IMR-90 (cell line): ENCODE data around the gene RALGPS1. TPM values are rescaled to one million over a fixed set of nuclear protein-coding genes. Genes with fewer than 3 reads are reported as not detected.

Experiments
- ATAC-seq: fragments of 200-7000 bp; cut with Tn5 transposase; 2 replicates; pipeline ENCODE4 v1.9.1; 2020; ENCODE audit warnings: low read depth, mild to moderate bottlenecking, moderate library complexity
- BruUV-seq: library from RNA; stranded (reverse); fragments of 400-500 nt; replicated peaks from 2 replicates; lab custom pipeline; 2021; lab: Mats Ljungman, UMichigan
- CTCF ChIA-PET: fragments of 300-600 bp; formaldehyde crosslinking; extraction: SDS; loops from one replicate; lab custom pipeline; 2021; ENCODE audit warnings: antibody characterized with exemption; lab: Yijun Ruan, JAX
- POLR2A ChIA-PET: fragments of 300-600 bp; sonication (Branson Sonifier 250); formaldehyde crosslinking; loops from one replicate; lab custom pipeline; 2022; ENCODE audit warnings: antibody characterized with exemption; ENCODE audit not compliant: unreplicated experiment; lab: Charles Lee
- DNase-seq: peaks from one replicate; pipeline ENCODE4 v3.0.0; 2013
- H2AFZ ChIP-seq: replicated peaks from 2 replicates; pipeline ENCODE3; 2013; ENCODE audit warnings: low read length, mild to moderate bottlenecking; ENCODE audit not compliant: poor library complexity
- H2AK5ac ChIP-seq: 2 replicates; pipeline ENCODE4 v1.6.1; 2013; ENCODE audit warnings: low read depth, low read length, inconsistent platforms
- H2AK9ac ChIP-seq: replicated peaks from 2 replicates; pipeline ENCODE3; 2013; ENCODE audit warnings: mild to moderate bottlenecking, low read depth, low read length, moderate library complexity; ENCODE audit not compliant: poor library complexity
- H2BK120ac ChIP-seq: 2 replicates; pipeline ENCODE4 v1.6.1; 2013; ENCODE audit warnings: low read depth, low read length, inconsistent platforms
- H2BK15ac ChIP-seq: 3 replicates; pipeline ENCODE4 v1.6.1; 2013; ENCODE audit warnings: low read depth, low read length, inconsistent platforms
- H2BK20ac ChIP-seq: 2 replicates; pipeline ENCODE4 v1.6.1; 2013; ENCODE audit warnings: low read depth, mild to moderate bottlenecking, inconsistent platforms, low read length, moderate library complexity
- H2BK5ac ChIP-seq: 2 replicates; pipeline ENCODE4 v1.6.1; 2013; ENCODE audit warnings: mild to moderate bottlenecking, low read depth, low read length, inconsistent platforms; ENCODE audit not compliant: poor library complexity, severe bottlenecking
- H3K14ac ChIP-seq: replicated peaks from 2 replicates; pipeline ENCODE4 v1.6.1; 2013; ENCODE audit warnings: low read depth, low read length, inconsistent platforms
- H3K18ac ChIP-seq: 2 replicates; pipeline ENCODE4 v1.6.1; 2013; ENCODE audit warnings: low read depth, low read length, control low read depth
- H3K23ac ChIP-seq: 2 replicates; pipeline ENCODE4 v1.6.1; 2013; ENCODE audit warnings: low read depth, low read length, inconsistent platforms
- H3K27ac ChIP-seq: 2 replicates; pipeline ENCODE4 v1.5.1; 2013; ENCODE audit warnings: mild to moderate bottlenecking, control low read depth, low read length; ENCODE audit not compliant: insufficient read depth
- H3K27me3 ChIP-seq: 2 replicates; pipeline ENCODE4 v1.6.1; 2013; ENCODE audit warnings: low read length; ENCODE audit not compliant: control insufficient read depth, insufficient read depth
- H3K36me3 ChIP-seq: 2 replicates; pipeline ENCODE4 v1.6.1; 2013; ENCODE audit warnings: low read length, mixed read lengths; ENCODE audit not compliant: control insufficient read depth, insufficient read depth
- H3K4ac ChIP-seq: 2 replicates; pipeline ENCODE4 v1.6.1; 2013; ENCODE audit warnings: low read depth, low read length, inconsistent platforms
- H3K4me1 ChIP-seq: 2 replicates; pipeline ENCODE4 v1.6.1; 2013; ENCODE audit warnings: low read length, mixed read lengths; ENCODE audit not compliant: control insufficient read depth, insufficient read depth
- H3K4me2 ChIP-seq: 2 replicates; pipeline ENCODE4 v1.6.1; 2013; ENCODE audit warnings: low read depth, mild to moderate bottlenecking, control low read depth, low read length, moderate library complexity
- H3K4me3 ChIP-seq: 2 replicates; pipeline ENCODE4 v1.5.1; 2013; ENCODE audit warnings: low read depth, mild to moderate bottlenecking, control low read depth, low read length, moderate library complexity; ENCODE audit not compliant: insufficient read depth
- H3K56ac ChIP-seq: 2 replicates; pipeline ENCODE4 v1.6.1; 2013; ENCODE audit warnings: low read length, inconsistent platforms; ENCODE audit not compliant: insufficient read depth; ENCODE audit errors: extremely low read depth
- H3K79me1 ChIP-seq, 2 experiments: 2 replicates each; pipeline ENCODE4 v1.6.1; 2013; ENCODE audit warnings: low read length in 2 of 2, inconsistent platforms in 1 of 2, low read depth in 1 of 2
- H3K9ac ChIP-seq: 2 replicates; pipeline ENCODE4 v1.6.1; 2013; ENCODE audit warnings: low read depth, low read length, control low read depth
- H3K9me1 ChIP-seq: 2 replicates; pipeline ENCODE4 v1.6.1; 2013; ENCODE audit warnings: low read length, inconsistent platforms; ENCODE audit not compliant: insufficient read depth
- H3K9me3 ChIP-seq: 2 replicates; pipeline ENCODE4 v1.6.1; 2013; ENCODE audit warnings: low read length; ENCODE audit not compliant: control insufficient read depth, insufficient read depth
- H4K20me1 ChIP-seq: 2 replicates; pipeline ENCODE4 v1.6.1; 2013; ENCODE audit warnings: low read length, inconsistent platforms; ENCODE audit not compliant: insufficient read depth
- H4K5ac ChIP-seq: 2 replicates; pipeline ENCODE4 v1.6.1; 2013; ENCODE audit warnings: mild to moderate bottlenecking, low read depth, low read length, control low read depth
- H4K8ac ChIP-seq, 2 experiments: 2 replicates each; pipeline ENCODE4 v1.6.1; 2013; ENCODE audit warnings: low read depth in 2 of 2, low read length in 2 of 2, control low read depth in 1 of 2, inconsistent platforms in 1 of 2
- H4K91ac ChIP-seq: 2 replicates; pipeline ENCODE4 v1.6.1; 2013; ENCODE audit warnings: low read depth, low read length, inconsistent platforms; ENCODE audit not compliant: insufficient read depth
- BHLHE40 ChIP-seq: fragments of 150-350 bp; IDR thresholded peaks from 2 replicates; pipeline ENCODE4 v1.6.1; 2016; ENCODE audit warnings: mild to moderate bottlenecking, low read depth, low read length
- CEBPB ChIP-seq: IDR thresholded peaks from 2 replicates; pipeline ENCODE4 v1.6.1; 2012; ENCODE audit warnings: low read depth, low read length, improper control_type of control experiment
- CHD1 ChIP-seq: IDR thresholded peaks from 2 replicates; pipeline ENCODE4 v1.6.1; 2012; ENCODE audit warnings: low read depth, low read length, improper control_type of control experiment
- CTCF ChIP-seq: conservative IDR thresholded peaks from 2 replicates; pipeline ENCODE4 v1.5.1; 2012; ENCODE audit warnings: mild to moderate bottlenecking, low read depth, low read length, improper control_type of control experiment
- FOS ChIP-seq: fragments of 150-350 bp; IDR thresholded peaks from 2 replicates; pipeline ENCODE4 v1.6.1; 2016; ENCODE audit warnings: low read depth, low read length
- MAFK ChIP-seq: IDR thresholded peaks from 2 replicates; pipeline ENCODE4 v1.6.1; 2012; ENCODE audit warnings: low read depth, low read length, improper control_type of control experiment
- MAZ ChIP-seq: IDR thresholded peaks from 2 replicates; pipeline ENCODE4 v1.6.1; 2012; ENCODE audit warnings: low read depth, mild to moderate bottlenecking, low read length, improper control_type of control experiment, moderate library complexity, borderline replicate concordance
- MXI1 ChIP-seq: IDR thresholded peaks from 2 replicates; pipeline ENCODE4 v1.6.1; 2012; ENCODE audit warnings: low read depth, mild to moderate bottlenecking, low read length, moderate library complexity, borderline replicate concordance
- NFE2L2 ChIP-seq: fragments of 150-350 bp; IDR thresholded peaks from 2 replicates; pipeline ENCODE4 v1.6.1; 2016; ENCODE audit warnings: low read depth, mild to moderate bottlenecking, low read length
- POLR2A ChIP-seq: IDR thresholded peaks from 2 replicates; pipeline ENCODE4 v1.6.1; 2012; ENCODE audit warnings: mild to moderate bottlenecking, low read depth, low read length
- RAD21 ChIP-seq: IDR thresholded peaks from 2 replicates; pipeline ENCODE4 v1.6.1; 2012; ENCODE audit warnings: low read length, improper control_type of control experiment
- RCOR1 ChIP-seq: IDR thresholded peaks from 2 replicates; pipeline ENCODE4 v1.6.1; 2012; ENCODE audit warnings: mild to moderate bottlenecking, low read length, improper control_type of control experiment; ENCODE audit not compliant: insufficient replicate concordance
- RFX5 ChIP-seq: IDR thresholded peaks from 2 replicates; pipeline ENCODE4 v1.8.0; 2012; ENCODE audit warnings: low read depth, mild to moderate bottlenecking, low read length, moderate library complexity
- SMC3 ChIP-seq: fragments of 150-350 bp; IDR thresholded peaks from 2 replicates; pipeline ENCODE4 v1.6.1; 2016; ENCODE audit warnings: low read depth, mild to moderate bottlenecking, antibody characterized with exemption, low read length, moderate library complexity
- WGBS, 2 experiments: methylation state at CpG; one replicate each; pipeline versions ENCODE4 v1.1.5 to v1.1.7; 2013; ENCODE audit warnings: missing lambda C conversion rate in 2 of 2; ENCODE audit not compliant: insufficient read length in 1 of 2; ENCODE audit errors: extremely low coverage in 2 of 2; 5-methylcytosine and 5-hydroxymethylcytosine counted together
- dilution Hi-C: fragments of 300-500 bp; cut with HindIII; formaldehyde crosslinking; loops from one replicate; pipeline ENCODE4 v1.14.3; 2018; ENCODE audit warnings: low sequenced_read_pairs; ENCODE audit not compliant: unreplicated experiment
- in situ Hi-C: fragments of 300-500 bp; cut with MboI; formaldehyde crosslinking; loops from 3 replicates; pipeline ENCODE4 v1.14.3; 2019; ENCODE audit warnings: low sequenced_read_pairs, inconsistent platforms, mixed read lengths
- intact Hi-C: fragments of 100-400 bp; cut with micrococcal nuclease; formaldehyde crosslinking; loops from 2 replicates; pipeline ENCODE4 v1.10.0; 2022
- polyA plus RNA-seq, 3 experiments: library from polyadenylated mRNA; depleted of rRNA; stranded (reverse); fragments of >200 nt; gene quantifications; 2 replicates each; pipeline ENCODE4 v1.2.3, GENCODE V29; 2012; ENCODE audit warnings: low replicate concordance in 1 of 3
- total RNA-seq: library from RNA; depleted of rRNA; stranded (reverse); fragments of >200 nt; gene quantifications from 2 replicates; pipeline ENCODE4 v1.2.3, GENCODE V29; 2012
- TF ChIP-seq, protein P1 (sequence below): fragments of 150-350 bp; IDR thresholded peaks from 2 replicates; pipeline ENCODE4 v1.6.1; 2016; ENCODE audit warnings: low read depth, mild to moderate bottlenecking, low read length, moderate library complexity, borderline replicate concordance
- TF ChIP-seq, protein P2 (sequence below): fragments of 150-350 bp; IDR thresholded peaks from 2 replicates; pipeline ENCODE4 v1.6.1; 2017; ENCODE audit warnings: mild to moderate bottlenecking, antibody characterized with exemption, low read length, low read depth

Gene RALGPS1
- total and polyA plus RNA-seq, 2 of the 4 experiments (the other 2 are of a cell fraction): 0.90 to 2.8 TPM

- Histone ChIP-seq H2BK120ac (no peak overlapping the region), H4K5ac (no peak overlapping the region), H3K9ac (no peak overlapping the region), H3K4ac (no peak overlapping the region), H3K27me3 (peaks cover 2% of the 10 kb centered on the region; the same call in 1 of the 2 replicates), H3K9me3 (no peaks in the 10 kb centered on the region), H3K36me3 (no peaks in the 10 kb centered on the region), H2AFZ (no peak overlapping the region), H4K91ac (no peak overlapping the region), H2AK5ac (no peak overlapping the region), H3K9me1 (no peaks in the 10 kb centered on the region), H3K27ac (no peak overlapping the region), H2BK5ac (no peak overlapping the region), H4K20me1 (no peaks in the 10 kb centered on the region), H2AK9ac (no peak overlapping the region), H3K14ac (no peak overlapping the region), H2BK15ac (no peak overlapping the region; the same call in 2 of the 3 replicates), H3K79me1 (no peaks in the 10 kb centered on the region), H3K4me1 (peaks cover 4% of the 10 kb centered on the region; the same call in 1 of the 2 replicates), H4K8ac (no peak overlapping the region), H3K56ac (no peak overlapping the region), H3K18ac (no peak overlapping the region), H3K4me2 (no peak overlapping the region), H3K4me3 (no peak overlapping the region), H3K23ac (no peak overlapping the region), H2BK20ac (no peak overlapping the region)
- no CpG with 5 or more reads among the region's 3 CpGs for WGBS, 2 experiments
- ATAC-seq: no peak
- intact Hi-C loops: no loop called here
- no peak for DNase-seq
- in situ Hi-C loops: no loop called here
- no peak for TF ChIP-seq SMC3
- no peak for TF ChIP-seq RFX5
- TF ChIP-seq CHD1: no peak
- TF ChIP-seq, protein P1, sequence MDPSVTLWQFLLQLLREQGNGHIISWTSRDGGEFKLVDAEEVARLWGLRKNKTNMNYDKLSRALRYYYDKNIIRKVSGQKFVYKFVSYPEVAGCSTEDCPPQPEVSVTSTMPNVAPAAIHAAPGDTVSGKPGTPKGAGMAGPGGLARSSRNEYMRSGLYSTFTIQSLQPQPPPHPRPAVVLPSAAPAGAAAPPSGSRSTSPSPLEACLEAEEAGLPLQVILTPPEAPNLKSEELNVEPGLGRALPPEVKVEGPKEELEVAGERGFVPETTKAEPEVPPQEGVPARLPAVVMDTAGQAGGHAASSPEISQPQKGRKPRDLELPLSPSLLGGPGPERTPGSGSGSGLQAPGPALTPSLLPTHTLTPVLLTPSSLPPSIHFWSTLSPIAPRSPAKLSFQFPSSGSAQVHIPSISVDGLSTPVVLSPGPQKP: no peak
- TF ChIP-seq CTCF: no peak
- no peak for TF ChIP-seq MAZ
- no peak for TF ChIP-seq NFE2L2
- TF ChIP-seq BHLHE40: no peak
- no peak for TF ChIP-seq POLR2A
- no peak for TF ChIP-seq CEBPB
- no peak for TF ChIP-seq RAD21
- no peak for TF ChIP-seq RCOR1
- TF ChIP-seq, protein P2, sequence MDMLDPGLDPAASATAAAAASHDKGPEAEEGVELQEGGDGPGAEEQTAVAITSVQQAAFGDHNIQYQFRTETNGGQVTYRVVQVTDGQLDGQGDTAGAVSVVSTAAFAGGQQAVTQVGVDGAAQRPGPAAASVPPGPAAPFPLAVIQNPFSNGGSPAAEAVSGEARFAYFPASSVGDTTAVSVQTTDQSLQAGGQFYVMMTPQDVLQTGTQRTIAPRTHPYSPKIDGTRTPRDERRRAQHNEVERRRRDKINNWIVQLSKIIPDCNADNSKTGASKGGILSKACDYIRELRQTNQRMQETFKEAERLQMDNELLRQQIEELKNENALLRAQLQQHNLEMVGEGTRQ: no peak
- no peak for TF ChIP-seq MAFK
- TF ChIP-seq FOS: no peak
- TF ChIP-seq MXI1: no peak
- ChIA-PET POLR2A (no interaction called here), CTCF (no interaction called here)
- dilution Hi-C loops: no loop called here
- BruUV-seq: no TSS peak
These were observed 100.4 kb downstream of the RALGPS1 start for GRCh38 chr9:127014910-127015540.
